Breast epithelium (tissue), 4 donors: ENCODE results near the gene ZNF606. TPM values are rescaled to one million over a fixed set of nuclear protein-coding genes. Genes with fewer than 3 reads are reported as not detected.

Experiments
- DNase-seq, 2 donors: peaks; one replicate each; pipeline ENCODE4 v3.0.0-alpha.2; 2019; ENCODE audit warnings: low spot score in 2 of 2
- H3K27ac ChIP-seq, 2 donors: fragments of 200-600 bp; sonication (generic) in 1 of 2; one replicate each; pipeline ENCODE4 v1.5.1; 2016 to 2019; ENCODE audit warnings: mild to moderate bottlenecking in 1 of 2
- H3K27me3 ChIP-seq, 2 donors: fragments of 200-600 bp; sonication (generic) in 1 of 2; one replicate each; pipeline versions ENCODE4 v1.5.1 to v1.6.0; 2017 to 2019; ENCODE audit warnings: control low read depth in 1 of 2, mild to moderate bottlenecking in 1 of 2
- H3K36me3 ChIP-seq: fragments of 200-600 bp; one replicate; pipeline ENCODE4 v1.5.1; 2019
- H3K4me1 ChIP-seq, 2 donors: fragments of 200-600 bp; sonication (generic); one replicate each; pipeline ENCODE4 v1.5.1; 2016 to 2019; ENCODE audit warnings: control low read depth in 1 of 2
- H3K4me3 ChIP-seq, 3 donors: fragments of 200-600 bp; sonication (generic); 1 replicate in 2 of 3; 2 replicates in 1 of 3; pipeline ENCODE4 v1.5.1; 2016 to 2019; ENCODE audit warnings: mild to moderate bottlenecking in 3 of 3, moderate library complexity in 2 of 3
- H3K9me3 ChIP-seq, 2 donors: fragments of 200-600 bp; sonication (generic) in 1 of 2; one replicate each; pipeline ENCODE4 v1.5.1; 2016 to 2019; ENCODE audit warnings: control low read depth in 1 of 2
- POLR2A ChIP-seq: fragments of 450-650 bp; IDR thresholded peaks from one replicate; pipeline ENCODE4 v1.6.1; 2016; ENCODE audit warnings: antibody characterized with exemption, mild to moderate bottlenecking, moderate library complexity
- POLR2AphosphoS5 ChIP-seq, 3 donors: sonication (generic); formaldehyde crosslinking; IDR thresholded peaks; one replicate each; pipeline ENCODE4 v1.6.1; 2017; ENCODE audit warnings: antibody characterized with exemption in 3 of 3
- intact Hi-C: fragments of 100-400 bp; cut with DNase I; formaldehyde crosslinking; loops from one replicate; pipeline ENCODE4 v1.15.1; 2023; ENCODE audit warnings: low total_unique reads
- total RNA-seq, 3 donors: library from RNA; depleted of rRNA; stranded (reverse); fragments of >200 nt; gene quantifications; one replicate each; pipeline ENCODE4 v1.1.0, GENCODE V29; 2016
- TF ChIP-seq, protein P1 (sequence below), 3 donors: fragments of 450-650 bp; IDR thresholded peaks; one replicate each; pipeline ENCODE4 v1.5.1; 2016 to 2017; ENCODE audit warnings: antibody characterized with exemption in 3 of 3, mild to moderate bottlenecking in 3 of 3, moderate library complexity in 3 of 3

The ZNF606 gene
- total RNA-seq, 3 donors from 2014 or later, result 12.0 to 46.5 (median 21.6) TPM

DNA sequence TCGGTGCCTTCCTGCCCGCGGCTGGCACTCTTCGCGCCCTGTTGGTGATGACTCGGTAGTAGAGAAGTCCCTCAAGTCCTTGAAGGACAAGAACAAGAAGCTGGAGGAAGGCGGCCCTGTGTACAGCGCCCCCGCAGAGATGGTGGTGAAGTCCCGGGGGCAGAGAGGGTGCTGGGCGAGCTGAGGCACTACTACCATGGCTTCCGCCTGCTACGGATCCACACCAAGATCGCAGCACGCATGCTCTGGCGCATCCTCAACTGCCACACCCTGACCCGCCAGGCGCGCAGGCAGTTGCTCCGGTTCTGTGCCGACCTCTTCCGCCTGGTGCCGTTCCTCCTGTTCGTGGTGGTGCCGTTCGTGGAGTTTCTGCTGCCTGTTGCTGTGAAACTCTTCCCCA, 42.3 kb upstream of the ZNF606 start:
- peaks cover 90 to 96% of the 10 kb centered on the region in 2 donors for H3K9me3 ChIP-seq
- intact Hi-C loops, result no loop called here

DNA sequence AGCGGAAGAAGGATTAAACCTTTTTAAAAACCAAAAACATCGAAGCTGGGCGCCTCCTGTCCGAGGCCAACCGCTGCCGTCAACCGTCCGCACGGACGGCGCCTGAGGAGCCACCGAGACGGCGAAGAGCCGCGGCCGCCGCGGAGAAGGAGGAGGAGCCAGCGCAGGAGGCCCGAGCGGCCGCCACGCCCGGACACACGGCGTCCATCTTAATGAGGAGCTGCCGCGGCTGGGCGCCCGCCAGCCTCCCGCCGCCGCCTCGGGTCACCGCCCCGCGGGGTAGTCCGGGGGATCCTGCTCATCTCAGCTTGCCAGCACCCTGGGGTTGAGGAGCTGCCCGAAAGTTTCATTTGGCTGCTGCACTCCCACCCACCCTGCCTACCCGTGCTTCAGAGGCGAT, 41.8 kb upstream of the ZNF606 start:
- TF ChIP-seq, protein P1, sequence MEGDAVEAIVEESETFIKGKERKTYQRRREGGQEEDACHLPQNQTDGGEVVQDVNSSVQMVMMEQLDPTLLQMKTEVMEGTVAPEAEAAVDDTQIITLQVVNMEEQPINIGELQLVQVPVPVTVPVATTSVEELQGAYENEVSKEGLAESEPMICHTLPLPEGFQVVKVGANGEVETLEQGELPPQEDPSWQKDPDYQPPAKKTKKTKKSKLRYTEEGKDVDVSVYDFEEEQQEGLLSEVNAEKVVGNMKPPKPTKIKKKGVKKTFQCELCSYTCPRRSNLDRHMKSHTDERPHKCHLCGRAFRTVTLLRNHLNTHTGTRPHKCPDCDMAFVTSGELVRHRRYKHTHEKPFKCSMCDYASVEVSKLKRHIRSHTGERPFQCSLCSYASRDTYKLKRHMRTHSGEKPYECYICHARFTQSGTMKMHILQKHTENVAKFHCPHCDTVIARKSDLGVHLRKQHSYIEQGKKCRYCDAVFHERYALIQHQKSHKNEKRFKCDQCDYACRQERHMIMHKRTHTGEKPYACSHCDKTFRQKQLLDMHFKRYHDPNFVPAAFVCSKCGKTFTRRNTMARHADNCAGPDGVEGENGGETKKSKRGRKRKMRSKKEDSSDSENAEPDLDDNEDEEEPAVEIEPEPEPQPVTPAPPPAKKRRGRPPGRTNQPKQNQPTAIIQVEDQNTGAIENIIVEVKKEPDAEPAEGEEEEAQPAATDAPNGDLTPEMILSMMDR (IDR thresholded peaks at IDR 0.05), result no peak

More for the DNA sequence above, 42.3 kb upstream of the ZNF606 start:
- no peak overlapping the region for H3K4me3 ChIP-seq
- no peaks in the 10 kb centered on the region for H3K36me3 ChIP-seq
- H3K27me3 ChIP-seq, result no peaks in the 10 kb centered on the region
- no peak overlapping the region for H3K27ac ChIP-seq
- TF ChIP-seq, protein P1 (IDR thresholded peaks at IDR 0.05), result no peak
- no peak for TF ChIP-seq POLR2A
- TF ChIP-seq POLR2AphosphoS5 (IDR thresholded peaks at IDR 0.05), result no peak
- DNase-seq, result no peak
- H3K4me1 ChIP-seq, result no peaks in the 10 kb centered on the region

DNA sequence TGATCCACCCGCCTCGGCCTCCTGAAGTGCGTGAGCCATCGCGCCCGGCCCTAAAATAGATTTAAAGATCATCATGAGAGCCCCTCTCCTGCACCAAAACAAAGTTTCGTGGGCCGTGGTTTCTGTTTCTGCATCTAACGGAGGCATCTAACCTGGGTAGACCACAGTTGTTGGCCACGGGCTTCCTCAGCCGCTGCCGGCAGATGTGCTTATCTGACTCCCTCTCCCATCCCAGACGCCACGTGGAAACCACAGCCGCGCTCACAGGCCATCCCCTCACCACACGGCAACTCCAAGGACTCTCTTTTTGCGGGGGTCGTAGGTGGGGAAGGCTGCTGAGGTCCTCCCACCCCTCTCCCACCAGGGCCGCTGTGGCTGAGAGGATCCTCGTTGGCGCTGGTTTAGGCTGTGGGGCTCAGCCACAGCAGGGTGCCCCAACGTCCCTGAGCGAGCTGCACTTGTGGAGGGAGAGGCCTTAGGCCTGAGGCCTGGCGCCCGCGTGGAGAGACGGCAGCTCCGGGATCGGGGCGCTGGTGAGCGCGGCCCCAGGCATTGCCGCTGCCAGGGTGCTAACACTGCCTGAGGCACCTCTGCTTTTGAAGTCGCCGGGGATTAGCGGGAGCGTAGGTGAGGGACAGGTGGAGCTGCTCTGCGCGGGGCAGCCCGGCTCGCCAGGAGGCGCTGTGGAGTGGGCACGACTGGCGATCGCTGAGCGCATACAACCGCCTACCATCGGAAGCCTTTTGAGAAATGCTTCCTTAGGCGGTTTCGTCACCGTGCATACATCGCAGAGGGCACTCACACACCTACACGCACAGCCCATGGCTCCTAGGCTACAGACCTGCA, 40.1 kb upstream of the ZNF606 start:
- no peak for DNase-seq
- H3K4me3 ChIP-seq, result no peak overlapping the region
- peaks cover 84 to 90% of the 10 kb centered on the region in 2 donors for H3K9me3 ChIP-seq
- H3K27ac ChIP-seq, result no peak overlapping the region
- no peak for TF ChIP-seq POLR2AphosphoS5 (IDR thresholded peaks at IDR 0.05)
- TF ChIP-seq, protein P1 (IDR thresholded peaks at IDR 0.05), result no peak
- TF ChIP-seq POLR2A, result no peak
- peaks cover 0 to 4% of the 10 kb centered on the region in 2 donors for H3K27me3 ChIP-seq
- H3K36me3 ChIP-seq, result no peaks in the 10 kb centered on the region
- no peaks in the 10 kb centered on the region for H3K4me1 ChIP-seq
- intact Hi-C loops, result no loop called here

More for the DNA sequence above, 41.8 kb upstream of the ZNF606 start:
- H3K4me1 ChIP-seq, result no peaks in the 10 kb centered on the region
- intact Hi-C loops, result no loop called here
- H3K9me3 ChIP-seq, result peaks cover 86 to 92% of the 10 kb centered on the region in 2 donors
- H3K36me3 ChIP-seq, result no peaks in the 10 kb centered on the region
- H3K27me3 ChIP-seq, result no peaks in the 10 kb centered on the region
- no peak overlapping the region for H3K4me3 ChIP-seq
- DNase-seq, result no peak
- H3K27ac ChIP-seq, result no peak overlapping the region

DNA sequence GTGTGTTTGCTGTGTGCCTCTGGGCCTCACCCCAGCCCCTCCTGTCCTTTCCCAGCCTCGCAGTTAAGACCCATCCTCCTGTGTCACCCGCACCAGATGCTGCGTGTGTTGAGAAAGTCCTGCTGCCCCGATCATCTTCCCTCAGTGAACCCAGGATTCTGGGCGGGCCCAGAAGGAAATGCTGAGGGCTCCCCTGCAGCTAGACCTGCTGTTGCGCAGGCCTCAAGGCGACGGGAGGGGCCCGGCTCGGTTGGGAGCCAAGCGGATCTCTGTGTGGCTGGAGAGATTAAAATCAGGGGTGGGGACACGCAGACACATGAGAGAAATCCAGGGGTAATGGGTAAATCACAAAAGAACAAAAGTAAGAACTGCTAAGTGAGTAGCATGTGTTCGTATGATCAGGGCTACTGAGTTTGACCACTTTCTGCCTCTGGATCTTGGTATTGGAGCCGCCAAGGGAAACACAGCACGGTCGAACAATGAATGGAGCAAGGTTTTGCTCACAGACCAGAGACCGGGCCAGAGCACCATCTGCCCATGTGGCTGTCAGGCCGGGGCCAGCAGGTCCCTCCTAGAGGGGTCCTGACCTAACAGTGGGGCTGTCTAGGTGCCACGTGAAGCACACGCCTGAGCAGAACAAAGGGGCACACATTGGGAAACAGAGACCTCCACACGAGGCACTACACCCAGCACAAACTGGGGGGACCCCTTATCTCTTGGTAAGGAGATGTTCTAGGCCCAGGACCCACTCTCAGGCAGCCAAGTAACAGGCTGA, 38.3 kb upstream of the ZNF606 start:
- Histone ChIP-seq H3K27ac (no peak overlapping the region), H3K4me1 (no peaks in the 10 kb centered on the region), H3K36me3 (no peaks in the 10 kb centered on the region), H3K27me3 (peaks cover 0 to 6% of the 10 kb centered on the region in 2 donors), H3K9me3 (peaks cover 66 to 80% of the 10 kb centered on the region in 2 donors), H3K4me3 (no peak overlapping the region)
- TF ChIP-seq POLR2AphosphoS5 (IDR thresholded peaks at IDR 0.05), result no peak
- TF ChIP-seq, protein P1 (IDR thresholded peaks at IDR 0.05), result no peak
- TF ChIP-seq POLR2A, result no peak
- intact Hi-C loops, result no loop called here
- DNase-seq, result no peak

DNA sequence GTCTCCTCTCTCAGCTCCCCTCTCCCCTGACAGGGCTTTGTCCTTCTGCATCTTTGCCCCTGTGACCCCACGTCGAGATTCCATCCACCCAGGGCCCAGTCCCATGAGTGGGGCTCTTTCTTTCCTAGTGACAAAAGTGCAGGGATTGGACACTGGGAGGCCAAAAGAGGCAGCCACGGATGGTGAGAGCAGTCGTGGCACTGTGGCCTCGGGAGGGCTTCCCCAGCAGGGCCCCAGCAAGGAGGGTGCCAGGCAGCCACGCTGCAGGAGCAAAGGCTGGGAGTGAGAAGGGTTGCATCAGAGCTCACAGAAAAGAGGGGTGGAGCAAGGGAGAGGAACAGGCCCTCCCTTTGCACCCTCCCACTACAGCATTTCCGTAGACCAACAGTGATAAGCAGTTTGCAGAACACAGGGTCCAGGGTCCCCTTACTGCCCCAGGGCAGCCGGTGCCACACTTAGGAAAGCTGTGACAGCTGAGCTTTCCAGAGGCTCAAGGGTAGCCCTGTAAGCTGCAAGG, 36.1 kb upstream of the ZNF606 start:
- no peaks in the 10 kb centered on the region for H3K4me1 ChIP-seq
- H3K36me3 ChIP-seq, result no peaks in the 10 kb centered on the region
- peaks cover 0 to 10% of the 10 kb centered on the region in 2 donors for H3K27me3 ChIP-seq
- no peak overlapping the region for H3K4me3 ChIP-seq
- intact Hi-C loops, result no loop called here
- peaks cover 44 to 76% of the 10 kb centered on the region in 2 donors for H3K9me3 ChIP-seq
- H3K27ac ChIP-seq, result no peak overlapping the region
- TF ChIP-seq, protein P1 (IDR thresholded peaks at IDR 0.05), result no peak
- TF ChIP-seq POLR2AphosphoS5 (IDR thresholded peaks at IDR 0.05) (no peak), POLR2A (no peak)
- no peak for DNase-seq
